ENCODE data around the gene SPATA20. TPM values are rescaled to one million over a fixed set of nuclear protein-coding genes. Genes with fewer than 3 reads are reported as not detected.

Gene SPATA20
- total RNA-seq, 1 experiment from 2014 or later, result 24.6 TPM

DNA sequence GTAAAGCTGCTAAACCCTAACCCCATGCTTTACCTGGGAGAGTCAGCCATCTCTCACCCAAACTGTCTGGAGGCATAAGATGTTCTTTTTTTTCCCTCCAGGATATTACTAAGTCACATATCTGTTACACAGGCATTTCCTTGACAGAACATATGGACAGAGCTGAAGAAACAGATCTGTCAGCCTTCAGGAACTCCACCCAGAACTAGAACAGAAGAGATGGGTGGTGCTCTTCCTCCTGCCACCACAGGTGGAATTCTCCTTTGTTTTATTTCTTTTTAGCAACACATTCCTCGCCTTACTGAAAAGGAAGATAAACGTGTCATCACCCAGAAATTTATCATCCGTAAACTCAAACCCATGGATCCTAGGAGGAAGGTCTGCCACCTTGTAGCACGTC is 30.0 kb upstream of the SPATA20 start:
- CTCF ChIA-PET, result interaction anchor here (0.6 to 1.8 kb wide), 2 partner anchors 10 to 15 kb away, joined by 3 to 5 read pairs; no protein-coding TSS in a partner anchor
- peaks cover 3% of the 10 kb centered on the region for H3K27me3 Mint-ChIP-seq (ENCODE audit: low read depth)
- no peak overlapping the region for H3K4me3 Mint-ChIP-seq
- ATAC-seq (no peak), DNase-seq (ENCODE audit: low spot score) (no peak)
- TF ChIP-seq NR3C1 (CRISPR knock-in tag; conservative IDR thresholded peaks at IDR 0.05; ENCODE audit: low read depth), result no peak
- TF ChIP-seq ZNF671 (CRISPR knock-in tag; IDR thresholded peaks at IDR 0.05), result no peak
- no peak for TF ChIP-seq ZMAT4 (CRISPR knock-in tag; IDR thresholded peaks at IDR 0.05)
- TF ChIP-seq, protein P1, sequence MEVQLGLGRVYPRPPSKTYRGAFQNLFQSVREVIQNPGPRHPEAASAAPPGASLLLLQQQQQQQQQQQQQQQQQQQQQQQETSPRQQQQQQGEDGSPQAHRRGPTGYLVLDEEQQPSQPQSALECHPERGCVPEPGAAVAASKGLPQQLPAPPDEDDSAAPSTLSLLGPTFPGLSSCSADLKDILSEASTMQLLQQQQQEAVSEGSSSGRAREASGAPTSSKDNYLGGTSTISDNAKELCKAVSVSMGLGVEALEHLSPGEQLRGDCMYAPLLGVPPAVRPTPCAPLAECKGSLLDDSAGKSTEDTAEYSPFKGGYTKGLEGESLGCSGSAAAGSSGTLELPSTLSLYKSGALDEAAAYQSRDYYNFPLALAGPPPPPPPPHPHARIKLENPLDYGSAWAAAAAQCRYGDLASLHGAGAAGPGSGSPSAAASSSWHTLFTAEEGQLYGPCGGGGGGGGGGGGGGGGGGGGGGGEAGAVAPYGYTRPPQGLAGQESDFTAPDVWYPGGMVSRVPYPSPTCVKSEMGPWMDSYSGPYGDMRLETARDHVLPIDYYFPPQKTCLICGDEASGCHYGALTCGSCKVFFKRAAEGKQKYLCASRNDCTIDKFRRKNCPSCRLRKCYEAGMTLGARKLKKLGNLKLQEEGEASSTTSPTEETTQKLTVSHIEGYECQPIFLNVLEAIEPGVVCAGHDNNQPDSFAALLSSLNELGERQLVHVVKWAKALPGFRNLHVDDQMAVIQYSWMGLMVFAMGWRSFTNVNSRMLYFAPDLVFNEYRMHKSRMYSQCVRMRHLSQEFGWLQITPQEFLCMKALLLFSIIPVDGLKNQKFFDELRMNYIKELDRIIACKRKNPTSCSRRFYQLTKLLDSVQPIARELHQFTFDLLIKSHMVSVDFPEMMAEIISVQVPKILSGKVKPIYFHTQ (CRISPR knock-in tag; IDR thresholded peaks at IDR 0.05), result no peak
- TF ChIP-seq, protein P2, sequence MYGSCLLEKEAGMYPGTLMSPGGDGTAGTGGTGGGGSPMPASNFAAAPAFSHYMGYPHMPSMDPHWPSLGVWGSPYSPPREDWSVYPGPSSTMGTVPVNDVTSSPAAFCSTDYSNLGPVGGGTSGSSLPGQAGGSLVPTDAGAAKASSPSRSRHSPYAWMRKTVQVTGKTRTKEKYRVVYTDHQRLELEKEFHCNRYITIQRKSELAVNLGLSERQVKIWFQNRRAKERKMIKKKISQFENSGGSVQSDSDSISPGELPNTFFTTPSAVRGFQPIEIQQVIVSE (CRISPR knock-in tag; IDR thresholded peaks at IDR 0.05; ENCODE audit: borderline replicate concordance), result no peak
- TF ChIP-seq, protein P3, sequence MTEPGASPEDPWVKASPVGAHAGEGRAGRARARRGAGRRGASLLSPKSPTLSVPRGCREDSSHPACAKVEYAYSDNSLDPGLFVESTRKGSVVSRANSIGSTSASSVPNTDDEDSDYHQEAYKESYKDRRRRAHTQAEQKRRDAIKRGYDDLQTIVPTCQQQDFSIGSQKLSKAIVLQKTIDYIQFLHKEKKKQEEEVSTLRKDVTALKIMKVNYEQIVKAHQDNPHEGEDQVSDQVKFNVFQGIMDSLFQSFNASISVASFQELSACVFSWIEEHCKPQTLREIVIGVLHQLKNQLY (CRISPR knock-in tag; IDR thresholded peaks at IDR 0.05), result no peak
- peaks cover 15% of the 10 kb centered on the region for H3K4me1 Mint-ChIP-seq
- no peak overlapping the region for H3K27ac Mint-ChIP-seq
- H3K9me3 Mint-ChIP-seq, result no peaks in the 10 kb centered on the region
- H3K36me3 Mint-ChIP-seq, result no peaks in the 10 kb centered on the region
- POLR2A ChIA-PET, result no interaction called here

DNA sequence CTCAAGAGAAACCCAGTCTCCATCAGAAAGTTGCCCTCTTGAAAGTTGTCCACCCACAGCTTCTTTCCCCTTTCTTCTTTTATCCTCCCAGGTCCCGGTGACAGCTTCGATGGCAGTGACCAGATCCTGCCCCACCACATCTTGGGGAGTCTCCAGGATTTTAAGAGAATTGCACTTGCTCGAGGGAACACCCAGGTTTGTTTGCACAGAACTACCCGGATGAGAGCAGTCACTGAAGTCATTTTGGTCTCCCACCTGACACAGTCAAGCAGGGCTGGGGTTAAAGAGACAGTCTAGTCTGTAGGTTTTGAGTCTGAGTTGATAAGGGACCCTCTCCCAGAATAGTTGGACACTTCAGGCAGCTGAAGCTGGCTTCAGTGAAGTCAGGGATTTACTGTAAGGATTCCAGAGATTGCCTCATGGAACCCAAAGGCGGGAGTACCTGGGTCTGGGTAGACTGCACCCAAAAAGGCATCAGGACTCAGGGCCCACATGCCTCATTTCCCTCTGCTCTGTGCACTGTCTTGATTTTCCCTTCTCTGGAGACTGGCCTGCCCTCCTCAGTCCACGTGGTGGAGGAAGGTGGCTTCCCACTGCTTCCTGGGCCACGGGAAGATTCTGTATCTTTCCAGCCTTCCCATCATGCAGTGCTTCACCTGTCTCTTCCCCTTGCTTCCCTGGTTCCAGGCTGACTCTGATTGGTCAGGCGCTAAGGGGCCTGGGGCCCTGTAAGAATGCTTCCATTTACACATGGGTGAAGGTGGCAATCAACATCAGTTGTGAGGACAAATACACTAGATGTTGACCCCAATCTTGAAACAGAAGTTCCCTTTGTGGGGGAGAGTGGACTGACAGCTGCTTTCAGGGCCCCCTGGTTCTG is 29.2 kb upstream of the SPATA20 start:
- 0 out of 2 replicates have a peak, but pooled peaks have one; percentile 16 for ATAC-seq
- H3K4me1 Mint-ChIP-seq, result peaks cover 15% of the 10 kb centered on the region
- H3K36me3 Mint-ChIP-seq, result no peaks in the 10 kb centered on the region
- H3K27me3 Mint-ChIP-seq (ENCODE audit: low read depth), result peaks cover 3% of the 10 kb centered on the region
- CTCF ChIA-PET, result interaction anchor here (0.6 to 1.5 kb wide), 2 partner anchors 9 to 17 kb away, joined by 3 to 4 read pairs; no protein-coding TSS in a partner anchor
- H3K27ac Mint-ChIP-seq, result no peak overlapping the region
- H3K4me3 Mint-ChIP-seq, result no peak overlapping the region
- no peaks in the 10 kb centered on the region for H3K9me3 Mint-ChIP-seq
- DNase-seq (ENCODE audit: low spot score), result no peak
- POLR2A ChIA-PET, result no interaction called here
- TF ChIP-seq CREB1 (CRISPR knock-in tag; IDR thresholded peaks at IDR 0.05), result no peak
- TF ChIP-seq, protein P4, sequence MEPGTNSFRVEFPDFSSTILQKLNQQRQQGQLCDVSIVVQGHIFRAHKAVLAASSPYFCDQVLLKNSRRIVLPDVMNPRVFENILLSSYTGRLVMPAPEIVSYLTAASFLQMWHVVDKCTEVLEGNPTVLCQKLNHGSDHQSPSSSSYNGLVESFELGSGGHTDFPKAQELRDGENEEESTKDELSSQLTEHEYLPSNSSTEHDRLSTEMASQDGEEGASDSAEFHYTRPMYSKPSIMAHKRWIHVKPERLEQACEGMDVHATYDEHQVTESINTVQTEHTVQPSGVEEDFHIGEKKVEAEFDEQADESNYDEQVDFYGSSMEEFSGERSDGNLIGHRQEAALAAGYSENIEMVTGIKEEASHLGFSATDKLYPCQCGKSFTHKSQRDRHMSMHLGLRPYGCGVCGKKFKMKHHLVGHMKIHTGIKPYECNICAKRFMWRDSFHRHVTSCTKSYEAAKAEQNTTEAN (CRISPR knock-in tag; IDR thresholded peaks at IDR 0.05), result no peak
- no peak for TF ChIP-seq ZBTB21 (CRISPR knock-in tag; IDR thresholded peaks at IDR 0.05; ENCODE audit: borderline replicate concordance)
- no peak for TF ChIP-seq GTF2I (CRISPR knock-in tag; conservative IDR thresholded peaks at IDR 0.05)
- TF ChIP-seq, protein P5, sequence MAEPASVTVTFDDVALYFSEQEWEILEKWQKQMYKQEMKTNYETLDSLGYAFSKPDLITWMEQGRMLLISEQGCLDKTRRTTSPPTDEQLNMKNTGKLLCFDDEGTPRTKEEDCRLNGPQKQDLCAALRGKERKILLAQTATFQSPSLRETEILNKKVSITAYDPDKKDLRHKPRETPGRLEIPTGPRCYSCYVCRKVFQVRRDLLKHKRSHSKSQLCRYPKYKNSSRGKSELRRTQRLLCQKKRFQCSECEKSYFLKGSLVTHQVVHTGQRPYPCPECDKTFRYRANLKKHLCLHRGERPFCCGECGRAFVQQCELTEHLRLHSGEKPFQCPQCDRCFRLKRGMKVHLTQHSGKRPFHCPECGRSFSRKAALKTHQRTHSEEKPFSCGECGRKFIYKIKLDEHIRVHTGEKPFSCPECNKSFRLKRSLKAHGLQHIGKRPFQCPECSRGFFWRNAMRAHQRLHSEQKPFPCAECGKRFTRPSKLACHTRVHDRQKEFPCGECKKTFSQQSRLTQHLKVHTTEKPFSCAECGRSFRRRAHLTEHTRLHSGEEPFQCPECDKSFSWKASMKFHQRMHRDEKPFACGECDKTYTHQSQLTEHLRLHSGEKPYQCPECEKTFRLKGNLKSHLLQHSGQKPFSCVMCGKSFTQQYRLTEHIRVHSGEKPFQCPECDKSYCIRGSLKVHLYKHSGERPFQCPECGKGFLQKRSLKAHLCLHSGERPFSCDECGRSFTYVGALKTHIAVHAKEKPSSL (CRISPR knock-in tag; conservative IDR thresholded peaks at IDR 0.05), result no peak
- no peak for TF ChIP-seq NR3C1 (CRISPR knock-in tag; conservative IDR thresholded peaks at IDR 0.05; ENCODE audit: low read depth)
- TF ChIP-seq JUN (CRISPR knock-in tag; IDR thresholded peaks at IDR 0.05), result no peak
- TF ChIP-seq HMGXB4 (CRISPR knock-in tag; IDR thresholded peaks at IDR 0.05), result no peak
- TF ChIP-seq SOX15 (CRISPR knock-in tag; IDR thresholded peaks at IDR 0.05), result no peak
- TF ChIP-seq ELF4 (CRISPR knock-in tag; IDR thresholded peaks at IDR 0.05; ENCODE audit: low read depth), result no peak
- no peak for TF ChIP-seq SMAD4 (CRISPR knock-in tag; IDR thresholded peaks at IDR 0.05)
- TF ChIP-seq ZNF416 (CRISPR knock-in tag; IDR thresholded peaks at IDR 0.05), result no peak
- TF ChIP-seq, protein P6, sequence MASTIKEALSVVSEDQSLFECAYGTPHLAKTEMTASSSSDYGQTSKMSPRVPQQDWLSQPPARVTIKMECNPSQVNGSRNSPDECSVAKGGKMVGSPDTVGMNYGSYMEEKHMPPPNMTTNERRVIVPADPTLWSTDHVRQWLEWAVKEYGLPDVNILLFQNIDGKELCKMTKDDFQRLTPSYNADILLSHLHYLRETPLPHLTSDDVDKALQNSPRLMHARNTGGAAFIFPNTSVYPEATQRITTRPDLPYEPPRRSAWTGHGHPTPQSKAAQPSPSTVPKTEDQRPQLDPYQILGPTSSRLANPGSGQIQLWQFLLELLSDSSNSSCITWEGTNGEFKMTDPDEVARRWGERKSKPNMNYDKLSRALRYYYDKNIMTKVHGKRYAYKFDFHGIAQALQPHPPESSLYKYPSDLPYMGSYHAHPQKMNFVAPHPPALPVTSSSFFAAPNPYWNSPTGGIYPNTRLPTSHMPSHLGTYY (CRISPR knock-in tag; IDR thresholded peaks at IDR 0.05), result no peak
- TF ChIP-seq, protein P7, sequence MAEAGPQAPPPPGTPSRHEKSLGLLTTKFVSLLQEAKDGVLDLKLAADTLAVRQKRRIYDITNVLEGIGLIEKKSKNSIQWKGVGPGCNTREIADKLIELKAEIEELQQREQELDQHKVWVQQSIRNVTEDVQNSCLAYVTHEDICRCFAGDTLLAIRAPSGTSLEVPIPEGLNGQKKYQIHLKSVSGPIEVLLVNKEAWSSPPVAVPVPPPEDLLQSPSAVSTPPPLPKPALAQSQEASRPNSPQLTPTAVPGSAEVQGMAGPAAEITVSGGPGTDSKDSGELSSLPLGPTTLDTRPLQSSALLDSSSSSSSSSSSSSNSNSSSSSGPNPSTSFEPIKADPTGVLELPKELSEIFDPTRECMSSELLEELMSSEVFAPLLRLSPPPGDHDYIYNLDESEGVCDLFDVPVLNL (CRISPR knock-in tag; IDR thresholded peaks at IDR 0.05; ENCODE audit: borderline replicate concordance, low read depth), result no peak
